ENCODE measurements around the gene JUNB. TPM values are rescaled to one million over a fixed set of nuclear protein-coding genes. Genes with fewer than 3 reads are reported as not detected.

The JUNB gene
- total and polyA plus RNA-seq, 2 of the 13 experiments (the other 11 are each of a cell fraction or from before 2014, with no cell fraction given), result 7.7 to 8.2 TPM

- TF ChIP-seq PAXIP1 (CRISPR knock-in tag; conservative IDR thresholded peaks at IDR 0.05), result no peak
- TF ChIP-seq KMT2A (CRISPR knock-in tag; IDR thresholded peaks at IDR 0.05), result no peak; the same call in 1 of the 2 replicates
- TF ChIP-seq THYN1 (CRISPR knock-in tag; IDR thresholded peaks at IDR 0.05; ENCODE audit: borderline replicate concordance, low read depth), result no peak
- no peak for TF ChIP-seq HIVEP1 (CRISPR knock-in tag; IDR thresholded peaks at IDR 0.05)
- TF ChIP-seq SIX1 (CRISPR knock-in tag; IDR thresholded peaks at IDR 0.05; ENCODE audit: borderline replicate concordance), result no peak
- no peak for TF ChIP-seq ZMYM2 (CRISPR knock-in tag; IDR thresholded peaks at IDR 0.05)
- TF ChIP-seq ZNF232 (CRISPR knock-in tag; IDR thresholded peaks at IDR 0.05; ENCODE audit: borderline replicate concordance), result no peak
- TF ChIP-seq TIGD3 (CRISPR knock-in tag; IDR thresholded peaks at IDR 0.05; ENCODE audit: borderline replicate concordance), result no peak
- TF ChIP-seq ZBTB44 (CRISPR knock-in tag; IDR thresholded peaks at IDR 0.05), result no peak
- no peak for TF ChIP-seq ZSCAN20 (CRISPR knock-in tag; IDR thresholded peaks at IDR 0.05; ENCODE audit: borderline replicate concordance)
- no peak for TF ChIP-seq MNT (IDR thresholded peaks at IDR 0.05)
- no peak for TF ChIP-seq GATA4 (IDR thresholded peaks at IDR 0.05; ENCODE audit: borderline replicate concordance, low read depth)
- TF ChIP-seq PBX2 (CRISPR knock-in tag; IDR thresholded peaks at IDR 0.05), result no peak
- no peak for TF ChIP-seq ZMAT5 (CRISPR knock-in tag; IDR thresholded peaks at IDR 0.05; ENCODE audit: borderline replicate concordance, low read depth)
- no peak for TF ChIP-seq SOX6 (IDR thresholded peaks at IDR 0.05)
- TF ChIP-seq SOX6 (CRISPR knock-in tag; IDR thresholded peaks at IDR 0.05), result no peak
Measured at GRCh38 chr19:12778017-12778904, 13.0 kb upstream of the JUNB start (continued).

Data from HepG2 (cell line).